Esophagus muscularis mucosa (tissue), 4 donors: ENCODE data around the gene PGD. TPM values are rescaled to one million over a fixed set of nuclear protein-coding genes. Genes with fewer than 3 reads are reported as not detected.

Source experiments
- DNase-seq: peaks from one replicate; pipeline ENCODE4 v3.0.0-alpha.2; 2017; ENCODE audit errors: extremely low spot score
- H3K27ac ChIP-seq, 4 donors: fragments of 200-600 bp; sonication (generic); replicated peaks in 1 of 4; 1 replicate in 3 of 4; 2 replicates in 1 of 4; pipeline ENCODE4 v1.5.1; 2016 to 2019; ENCODE audit warnings: mild to moderate bottlenecking in 1 of 4
- H3K27me3 ChIP-seq, 4 donors: fragments of 200-600 bp; sonication (generic); one replicate each; pipeline versions ENCODE4 v1.5.1 to v1.6.0; 2016 to 2019
- H3K36me3 ChIP-seq, 4 donors: fragments of 200-600 bp; sonication (generic); one replicate each; pipeline ENCODE4 v1.5.1; 2016 to 2019
- H3K4me1 ChIP-seq, 4 donors: fragments of 200-600 bp; sonication (generic); one replicate each; pipeline ENCODE4 v1.5.1; 2016 to 2019
- H3K4me3 ChIP-seq, 4 donors: fragments of 200-600 bp; sonication (generic); 1 replicate in 2 of 4; 2 replicates in 2 of 4; pipeline ENCODE4 v1.5.1; 2016 to 2019; ENCODE audit warnings: mild to moderate bottlenecking in 4 of 4, moderate library complexity in 1 of 4
- H3K9me3 ChIP-seq, 4 donors: fragments of 200-600 bp; sonication (generic); 1 replicate in 3 of 4; 2 replicates in 1 of 4; pipeline ENCODE4 v1.5.1; 2016 to 2019
- CTCF ChIP-seq, 3 experiments: fragments of 200-600 bp in 2 of 3; fragments of 450-650 bp in 1 of 3; sonication (generic) in 2 of 3; IDR thresholded peaks; one replicate each; pipeline ENCODE4 v1.5.1; 2017 to 2019; ENCODE audit warnings: antibody characterized with exemption in 3 of 3, mild to moderate bottlenecking in 2 of 3, moderate library complexity in 1 of 3
- EP300 ChIP-seq: sonication (generic); formaldehyde crosslinking; IDR thresholded peaks from one replicate; pipeline ENCODE4 v1.6.1; 2017; ENCODE audit warnings: antibody characterized with exemption
- POLR2A ChIP-seq: fragments of 450-650 bp; IDR thresholded peaks from one replicate; pipeline ENCODE4 v1.6.1; 2017; ENCODE audit warnings: antibody characterized with exemption, moderate library complexity, mild to moderate bottlenecking, low read depth
- POLR2AphosphoS5 ChIP-seq, 2 donors: sonication (generic); formaldehyde crosslinking; IDR thresholded peaks; one replicate each; pipeline ENCODE4 v1.6.1; 2017; ENCODE audit warnings: antibody characterized with exemption in 2 of 2
- WGBS: methylation state at CpG from one replicate; pipeline ENCODE4 v1.1.5; 2018; 5-methylcytosine and 5-hydroxymethylcytosine counted together
- intact Hi-C: fragments of 100-400 bp; cut with DNase I; formaldehyde crosslinking; loops from one replicate; pipeline ENCODE4 v1.15.1; 2023
- total RNA-seq, 4 donors: library from RNA; depleted of rRNA; stranded (reverse); fragments of >200 nt; gene quantifications; one replicate each; pipeline versions ENCODE4 v1.1.0 to v1.2.1, GENCODE V29; 2016

The PGD gene
- total RNA-seq, 4 donors from 2014 or later = 24.5 to 58.6 (median 51.9) TPM

- TF ChIP-seq EP300 (no peak), CTCF (IDR thresholded peaks at IDR 0.05) (no peak), POLR2AphosphoS5 (IDR thresholded peaks at IDR 0.05) (no peak), POLR2A (no peak)
- intact Hi-C loops = no loop called here
- Histone ChIP-seq H3K4me1 (peaks cover 6 to 26% (median 22%) of the 10 kb centered on the region in 4 donors), H3K9me3 (no peaks in the 10 kb centered on the region), H3K27me3 (no peaks in the 10 kb centered on the region), H3K27ac (peak overlapping the region; percentile 11 to 74 (median 66)), H3K36me3 (peaks cover 0 to 11% (median 0%) of the 10 kb centered on the region in 4 donors), H3K4me3 (no peak overlapping the region)
- 75% methylated on average over 3 of the region's 3 CpGs for WGBS
- no peak for DNase-seq
Observed at GRCh38 chr1:10388387-10388715, 10.5 kb upstream of the PGD start.

GRCh38 chr1:10389271-10389973, 9.4 kb upstream of the PGD start:
- 92% methylated on average over 6 of the region's 6 CpGs for WGBS
- TF ChIP-seq EP300 (no peak), CTCF (IDR thresholded peaks at IDR 0.05) (no peak), POLR2AphosphoS5 (IDR thresholded peaks at IDR 0.05) (no peak), POLR2A (no peak)
- Histone ChIP-seq H3K27ac (peak overlapping the region in 1 of 4 donors; percentile 74), H3K36me3 (peaks cover 0 to 7% (median 0%) of the 10 kb centered on the region in 4 donors), H3K4me1 (peaks cover 6 to 26% (median 22%) of the 10 kb centered on the region in 4 donors), H3K4me3 (no peak overlapping the region), H3K9me3 (peaks cover 0 to 9% (median 0%) of the 10 kb centered on the region in 4 donors), H3K27me3 (no peaks in the 10 kb centered on the region)
- intact Hi-C loops = no loop called here
- DNase-seq = no peak

GRCh38 chr1:10396870-10397269, 2.0 kb upstream of the PGD start:
- Histone ChIP-seq H3K4me1 (peaks cover 13 to 38% (median 27%) of the 10 kb centered on the region in 4 donors), H3K9me3 (peaks cover 0 to 9% (median 0%) of the 10 kb centered on the region in 4 donors), H3K36me3 (peaks cover 0 to 7% (median under 1%) of the 10 kb centered on the region in 4 donors), H3K4me3 (no peak overlapping the region), H3K27me3 (no peaks in the 10 kb centered on the region), H3K27ac (no peak overlapping the region)
- WGBS = 94% methylated on average over 3 of the region's 3 CpGs
- intact Hi-C loops = no loop called here
- TF ChIP-seq POLR2AphosphoS5 (IDR thresholded peaks at IDR 0.05) (no peak), CTCF (IDR thresholded peaks at IDR 0.05) (no peak), POLR2A (no peak), EP300 (no peak)
- no peak for DNase-seq

- H3K4me1 ChIP-seq = peaks cover 13 to 38% (median 27%) of the 10 kb centered on the region in 4 donors
- no peaks in the 10 kb centered on the region for H3K27me3 ChIP-seq
- WGBS = 1% methylated on average over 13 of the region's 34 CpGs
- no peak for TF ChIP-seq EP300
- TF ChIP-seq POLR2A = no peak
- TF ChIP-seq POLR2AphosphoS5 (IDR thresholded peaks at IDR 0.05) = no peak
- no peak for TF ChIP-seq CTCF (IDR thresholded peaks at IDR 0.05)
- peak overlapping the region; percentile 73 to 89 (median 86) for H3K4me3 ChIP-seq
- H3K36me3 ChIP-seq = peaks cover 4 to 20% (median 14%) of the 10 kb centered on the region in 4 donors
- peak overlapping the region; percentile 84 to 93 (median 88) for H3K27ac ChIP-seq
- intact Hi-C loops = no loop called here
- peaks cover 0 to 9% (median 0%) of the 10 kb centered on the region in 4 donors for H3K9me3 ChIP-seq
- no peak for DNase-seq
Observed at GRCh38 chr1:10398278-10398733, 558 bp upstream of the PGD start.
